HL-60 (cell line): ENCODE data around the gene RIN3.

Source experiments
- GABPA ChIP-seq: IDR thresholded peaks from 2 replicates; pipeline ENCODE4 v1.6.1; 2012; ENCODE audit warnings: low read depth
- REST ChIP-seq: IDR thresholded peaks from 2 replicates; pipeline ENCODE4 v1.6.1; 2012; ENCODE audit warnings: low read depth; ENCODE audit not compliant: insufficient replicate concordance
- SPI1 ChIP-seq: IDR thresholded peaks from 2 replicates; pipeline ENCODE4 v1.6.1; 2012; ENCODE audit warnings: low read depth, mild to moderate bottlenecking, borderline replicate concordance
- TF ChIP-seq, protein P1 (sequence below): IDR thresholded peaks from one replicate; pipeline ENCODE4 v1.5.1; 2011; ENCODE audit warnings: low read length, control low read depth, inconsistent platforms; ENCODE audit not compliant: insufficient read depth

- TF ChIP-seq, protein P1, sequence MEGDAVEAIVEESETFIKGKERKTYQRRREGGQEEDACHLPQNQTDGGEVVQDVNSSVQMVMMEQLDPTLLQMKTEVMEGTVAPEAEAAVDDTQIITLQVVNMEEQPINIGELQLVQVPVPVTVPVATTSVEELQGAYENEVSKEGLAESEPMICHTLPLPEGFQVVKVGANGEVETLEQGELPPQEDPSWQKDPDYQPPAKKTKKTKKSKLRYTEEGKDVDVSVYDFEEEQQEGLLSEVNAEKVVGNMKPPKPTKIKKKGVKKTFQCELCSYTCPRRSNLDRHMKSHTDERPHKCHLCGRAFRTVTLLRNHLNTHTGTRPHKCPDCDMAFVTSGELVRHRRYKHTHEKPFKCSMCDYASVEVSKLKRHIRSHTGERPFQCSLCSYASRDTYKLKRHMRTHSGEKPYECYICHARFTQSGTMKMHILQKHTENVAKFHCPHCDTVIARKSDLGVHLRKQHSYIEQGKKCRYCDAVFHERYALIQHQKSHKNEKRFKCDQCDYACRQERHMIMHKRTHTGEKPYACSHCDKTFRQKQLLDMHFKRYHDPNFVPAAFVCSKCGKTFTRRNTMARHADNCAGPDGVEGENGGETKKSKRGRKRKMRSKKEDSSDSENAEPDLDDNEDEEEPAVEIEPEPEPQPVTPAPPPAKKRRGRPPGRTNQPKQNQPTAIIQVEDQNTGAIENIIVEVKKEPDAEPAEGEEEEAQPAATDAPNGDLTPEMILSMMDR: no peak
- TF ChIP-seq GABPA (no peak), REST (no peak), SPI1 (no peak)
Measured at GRCh38 chr14:92695562-92695961, 182.0 kb downstream of the RIN3 start.
